HepG2 (cell line): ENCODE results near the gene PRKAR1B. TPM values are rescaled to one million over a fixed set of nuclear protein-coding genes. Genes with fewer than 3 reads are reported as not detected.

Experiments used
- ATAC-seq: fragments of 200-7000 bp; cut with Tn5 transposase; 3 replicates; pipeline ENCODE4 v1.9.1; 2020; ENCODE audit warnings: mild to moderate bottlenecking, moderate library complexity
- BruUV-seq: library from RNA; stranded (reverse); fragments of 400-500 nt; replicated peaks from 2 replicates; lab custom pipeline; 2021; lab: Mats Ljungman, UMichigan
- CTCF ChIA-PET: fragments of 300-600 bp; formaldehyde crosslinking; extraction: SDS; loops from one replicate; lab custom pipeline; 2021; ENCODE audit warnings: low total read pairs, inconsistent platforms, low intra/inter-chr PET ratio; lab: Yijun Ruan, JAX
- POLR2A ChIA-PET: fragments of 350-600 bp; sonication (Branson Sonifier 250); formaldehyde crosslinking; loops from one replicate; lab custom pipeline; 2020; ENCODE audit warnings: antibody characterized with exemption, inconsistent platforms; lab: Yijun Ruan, JAX
- DNase-seq: peaks from one replicate; pipeline ENCODE4 v3.0.0-alpha.2; 2015; ENCODE audit warnings: low spot score
- FAIRE-seq: peaks from 3 replicates; lab custom pipeline; 2011; peaks lifted over from hg19 to GRCh38; lab: Jason Lieb, UNC
- H2AFZ ChIP-seq: one replicate; pipeline ENCODE4 v1.6.1; 2011; ENCODE audit warnings: low read length, inconsistent platforms
- H3K27ac ChIP-seq: fragments of 300-600 bp; 3 replicates; pipeline ENCODE4 v1.8.0; 2011; ENCODE audit warnings: mixed run types, mild to moderate bottlenecking, mixed read lengths, low read length, inconsistent platforms; ENCODE audit not compliant: insufficient read depth; ENCODE audit errors: extremely low read length
- H3K27me3 ChIP-seq, 2 experiments: fragments of 200-600 bp in 1 of 2; 2 replicates in 1 of 2; 3 replicates in 1 of 2; pipeline versions ENCODE4 v1.6.0 to v1.8.0; 2011; ENCODE audit warnings: low read length in 2 of 2, mild to moderate bottlenecking in 2 of 2, moderate library complexity in 2 of 2, inconsistent platforms in 1 of 2; ENCODE audit not compliant: insufficient read depth in 2 of 2, control insufficient read depth in 1 of 2
- H3K36me3 ChIP-seq, 2 experiments: fragments of 200-600 bp in 1 of 2; replicated peaks in 1 of 2; 2 replicates in 1 of 2; 3 replicates in 1 of 2; pipeline versions ENCODE4 v1.5.1 to v1.8.0; 2011; ENCODE audit warnings: low read length in 2 of 2, inconsistent platforms in 1 of 2; ENCODE audit not compliant: insufficient read depth in 2 of 2, control insufficient read depth in 1 of 2
- H3K4me1 ChIP-seq: 2 replicates; pipeline ENCODE4 v1.5.1; 2012; ENCODE audit warnings: low read length, inconsistent platforms; ENCODE audit not compliant: insufficient read depth
- H3K4me2 ChIP-seq: 2 replicates; pipeline ENCODE4 v1.6.0; 2011; ENCODE audit warnings: low read depth, low read length, inconsistent platforms
- H3K4me3 ChIP-seq, 3 experiments: fragments of 200-600 bp in 1 of 3; sonication (generic), shearing (Covaris generic) in 1 of 3; replicated peaks in 1 of 3; 2 replicates each; pipeline ENCODE4 v1.5.1; 2011 to 2016; ENCODE audit warnings: low read length in 3 of 3, inconsistent platforms in 2 of 3, low read depth in 2 of 3, mild to moderate bottlenecking in 2 of 3, control low read depth in 1 of 3, mixed read lengths in 1 of 3; ENCODE audit not compliant: insufficient read depth in 1 of 3
- H3K79me2 ChIP-seq: one replicate; pipeline ENCODE4 v1.6.1; 2011; ENCODE audit warnings: low read length, inconsistent platforms; ENCODE audit not compliant: insufficient read depth
- H3K9ac ChIP-seq: 2 replicates; pipeline ENCODE4 v1.6.0; 2011; ENCODE audit warnings: mild to moderate bottlenecking, low read depth, low read length, inconsistent platforms; ENCODE audit not compliant: insufficient read depth
- H3K9me3 ChIP-seq: 2 replicates; pipeline ENCODE4 v1.5.1; 2012; ENCODE audit warnings: mild to moderate bottlenecking, low read length
- H4K20me1 ChIP-seq: 2 replicates; pipeline ENCODE4 v1.6.0; 2011; ENCODE audit warnings: inconsistent platforms, mild to moderate bottlenecking, low read length, moderate library complexity; ENCODE audit not compliant: insufficient read depth
- ATF1 ChIP-seq: IDR thresholded peaks from 2 replicates; pipeline ENCODE4 v1.6.1; 2016; ENCODE audit warnings: mild to moderate bottlenecking, control low read depth
- CEBPB ChIP-seq: IDR thresholded peaks from 2 replicates; pipeline ENCODE4 v1.6.1; 2011; ENCODE audit warnings: low read depth, low read length, improper control_type of control experiment, borderline replicate concordance
- CEBPG ChIP-seq: IDR thresholded peaks from 2 replicates; pipeline ENCODE4 v1.6.1; 2016
- FOSL2 ChIP-seq: sonication (generic); formaldehyde crosslinking; IDR thresholded peaks from 2 replicates; pipeline ENCODE4 v1.4.0; 2020; ENCODE audit warnings: missing genetic modification reagents
- FOXA3 ChIP-seq: IDR thresholded peaks from 2 replicates; pipeline ENCODE4 v1.6.1; 2016; ENCODE audit warnings: missing genetic modification reagents, missing compliant biosample characterization
- GATAD2A ChIP-seq: IDR thresholded peaks from 2 replicates; pipeline ENCODE4 v1.6.1; 2016
- MTA1 ChIP-seq: sonication (generic); formaldehyde crosslinking; IDR thresholded peaks from 2 replicates; pipeline ENCODE4 v1.4.0; 2020; ENCODE audit warnings: missing genetic modification reagents, mild to moderate bottlenecking, borderline replicate concordance
- PAXIP1 ChIP-seq: sonication (generic); formaldehyde crosslinking; conservative IDR thresholded peaks from 2 replicates; pipeline ENCODE4 v1.4.0; 2020; ENCODE audit warnings: mild to moderate bottlenecking, missing genetic modification reagents, moderate library complexity
- REST ChIP-seq, 2 experiments: IDR thresholded peaks; 2 replicates each; pipeline ENCODE4 v1.6.1; 2011 to 2012; ENCODE audit warnings: low read length in 2 of 2, borderline replicate concordance in 1 of 2, low read depth in 1 of 2, mild to moderate bottlenecking in 1 of 2, moderate library complexity in 1 of 2
- SOX6 ChIP-seq, 2 experiments: fragments of 450-650 bp in 1 of 2; sonication (generic) in 1 of 2; formaldehyde crosslinking in 1 of 2; IDR thresholded peaks; 2 replicates each; pipeline versions ENCODE4 v1.4.0 to v1.6.1; 2017 to 2020; ENCODE audit warnings: antibody characterized with exemption in 1 of 2, mild to moderate bottlenecking in 1 of 2, missing genetic modification reagents in 1 of 2
- TBL1XR1 ChIP-seq: fragments of 150-350 bp; IDR thresholded peaks from 2 replicates; pipeline ENCODE4 v1.6.1; 2014; ENCODE audit warnings: borderline replicate concordance, low read length; ENCODE audit not compliant: partially characterized antibody
- ZFP62 ChIP-seq: sonication (generic); formaldehyde crosslinking; IDR thresholded peaks from 2 replicates; pipeline ENCODE4 v1.4.0; 2020; ENCODE audit warnings: missing genetic modification reagents
- WGBS: methylation state at CpG from one replicate; pipeline ENCODE4 v1.1.6; 2017; ENCODE audit warnings: low lambda C conversion rate; 5-methylcytosine and 5-hydroxymethylcytosine counted together
- in situ Hi-C: cut with HindIII; loops from 2 replicates; pipeline ENCODE4 v1.10.0; 2017; ENCODE audit warnings: low pct_unique_long_range_greater_than_20kb; ENCODE audit not compliant: extremely low pct_ligation_motif_present
- intact Hi-C: fragments of 100-400 bp; cut with micrococcal nuclease; formaldehyde crosslinking; loops from one replicate; pipeline ENCODE4 v1.10.0; 2022; ENCODE audit not compliant: unreplicated experiment
- polyA plus RNA-seq, 8 experiments: library from polyadenylated mRNA; depleted of rRNA in 3 of 8; stranded (reverse) in 7 of 8; unstranded in 1 of 8; fragments of >200 nt; fragmentation: Illumina TruSeq in 4 of 8; extraction: Trizol in 4 of 8; gene quantifications; 2 replicates each; pipeline versions ENCODE4 v1.2.1 to v1.2.3, GENCODE V29; 2011 to 2016; ENCODE audit warnings: low read depth in 4 of 8, missing spikeins in 1 of 8, mixed read lengths in 1 of 8; ENCODE audit not compliant: insufficient read depth in 1 of 8
- total RNA-seq, 5 experiments: library from RNA; depleted of rRNA; stranded (reverse); fragments of >200 nt; fragmentation: Illumina TruSeq; extraction: Trizol; gene quantifications; 2 replicates each; pipeline ENCODE4 v1.2.3, GENCODE V29; 2016; ENCODE audit warnings: low read depth in 1 of 5
- TF ChIP-seq, protein P1 (sequence below): sonication (generic); formaldehyde crosslinking; IDR thresholded peaks from 2 replicates; pipeline ENCODE4 v1.4.0; 2020; ENCODE audit warnings: missing genetic modification reagents

Gene PRKAR1B
- total and polyA plus RNA-seq, 2 of the 13 experiments (the other 11 are each of a cell fraction or from before 2014, with no cell fraction given) = 7.9 to 28.2 TPM

DNA sequence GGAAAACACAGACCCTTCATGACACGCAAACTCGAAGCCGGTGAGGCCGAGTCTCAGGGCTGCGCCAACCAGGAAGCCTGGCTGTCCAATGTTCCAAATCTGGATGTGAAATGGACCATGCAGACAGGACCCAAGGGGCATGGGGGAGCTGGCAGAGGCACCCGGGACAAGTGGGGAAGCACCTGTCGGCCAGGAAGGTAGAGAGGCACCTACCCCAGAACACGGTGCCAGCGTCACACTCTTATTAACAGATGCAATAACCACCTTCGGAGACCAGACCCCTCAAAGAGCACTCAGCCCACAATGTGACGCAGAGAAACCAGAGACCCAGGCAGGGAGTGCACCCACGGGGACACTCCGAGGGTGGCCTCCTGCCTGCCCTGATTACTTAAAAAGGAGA lies 119.1 kb downstream of the PRKAR1B start (continued):
- TF ChIP-seq REST (IDR thresholded peaks at IDR 0.05; ENCODE audit: borderline replicate concordance in 1 of 2, low read depth in 1 of 2, low read length in 2 of 2) = no peak

- WGBS = 86% methylated on average over 33 of the region's 33 CpGs
- BruUV-seq = no TSS peak
- Histone ChIP-seq H3K36me3 (peaks cover 0 to 5% of the 10 kb centered on the region in 2 experiments; a peak in 2 of 5 replicates), H2AFZ (no peak overlapping the region), H4K20me1 (no peaks in the 10 kb centered on the region), H3K27ac (peak overlapping the region; percentile 44), H3K79me2 (no peaks in the 10 kb centered on the region), H3K9me3 (no peaks in the 10 kb centered on the region), H3K9ac (no peak overlapping the region), H3K4me3 (no peak overlapping the region), H3K27me3 (no peaks in the 10 kb centered on the region), H3K4me2 (peak overlapping the region; percentile 20; the same call in 1 of the 2 replicates), H3K4me1 (peaks cover 46% of the 10 kb centered on the region)
- FAIRE-seq (peak; percentile 26), ATAC-seq (no peak), DNase-seq (peak; percentile 15)
- ChIA-PET CTCF (no interaction called here), POLR2A (no interaction called here)
- intact Hi-C loops (no loop called here), in situ Hi-C loops (no loop called here)
- TF ChIP-seq CEBPG = peak; percentile 79
- peak; percentile 83 for TF ChIP-seq CEBPB
- TF ChIP-seq SOX6 (IDR thresholded peaks at IDR 0.05) = no peak
- TF ChIP-seq SOX6 (CRISPR knock-in tag; IDR thresholded peaks at IDR 0.05) = peak; percentile 71
- TF ChIP-seq TBL1XR1 = no peak
- TF ChIP-seq ZFP62 (CRISPR knock-in tag) = no peak
- TF ChIP-seq, protein P1, sequence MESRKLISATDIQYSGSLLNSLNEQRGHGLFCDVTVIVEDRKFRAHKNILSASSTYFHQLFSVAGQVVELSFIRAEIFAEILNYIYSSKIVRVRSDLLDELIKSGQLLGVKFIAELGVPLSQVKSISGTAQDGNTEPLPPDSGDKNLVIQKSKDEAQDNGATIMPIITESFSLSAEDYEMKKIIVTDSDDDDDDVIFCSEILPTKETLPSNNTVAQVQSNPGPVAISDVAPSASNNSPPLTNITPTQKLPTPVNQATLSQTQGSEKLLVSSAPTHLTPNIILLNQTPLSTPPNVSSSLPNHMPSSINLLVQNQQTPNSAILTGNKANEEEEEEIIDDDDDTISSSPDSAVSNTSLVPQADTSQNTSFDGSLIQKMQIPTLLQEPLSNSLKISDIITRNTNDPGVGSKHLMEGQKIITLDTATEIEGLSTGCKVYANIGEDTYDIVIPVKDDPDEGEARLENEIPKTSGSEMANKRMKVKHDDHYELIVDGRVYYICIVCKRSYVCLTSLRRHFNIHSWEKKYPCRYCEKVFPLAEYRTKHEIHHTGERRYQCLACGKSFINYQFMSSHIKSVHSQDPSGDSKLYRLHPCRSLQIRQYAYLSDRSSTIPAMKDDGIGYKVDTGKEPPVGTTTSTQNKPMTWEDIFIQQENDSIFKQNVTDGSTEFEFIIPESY (CRISPR knock-in tag) = peak; percentile 72
- TF ChIP-seq MTA1 (CRISPR knock-in tag) = no peak
- TF ChIP-seq ATF1 = no peak
- TF ChIP-seq FOSL2 (CRISPR knock-in tag) = no peak
- peak; percentile 72 for TF ChIP-seq GATAD2A
- peak; percentile 57 for TF ChIP-seq PAXIP1
- TF ChIP-seq FOXA3 = no peak
Measured at GRCh38 chr7:605661-606450, 121.2 kb downstream of the PRKAR1B start.
